Retina (tissue), 1 donor: ENCODE data around the gene ABITRAM.
"Not testable (repeated sequence)": the region's sequence is repeated elsewhere in the genome, so short reads cannot be mapped to it uniquely, and the experiment has no call there.

Experiments
- DNase-seq: peaks from one replicate; pipeline ENCODE4 v3.0.0-alpha.2; 2016

The ABITRAM gene, protein sequence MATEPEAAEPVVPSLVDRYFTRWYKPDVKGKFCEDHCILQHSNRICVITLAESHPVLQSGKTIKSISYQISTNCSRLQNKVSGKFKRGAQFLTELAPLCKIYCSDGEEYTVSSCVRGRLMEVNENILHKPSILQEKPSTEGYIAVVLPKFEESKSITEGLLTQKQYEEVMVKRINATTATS

GRCh38 chr9:108934323-108934893 lies at the start of gene ABITRAM:
Gene ABITRAM, plus strand, starts transcription at chr9:108934400. Its CDS starts 87 bp downstream, at chr9:108934487.
- peak; percentile 94 for DNase-seq

DNA sequence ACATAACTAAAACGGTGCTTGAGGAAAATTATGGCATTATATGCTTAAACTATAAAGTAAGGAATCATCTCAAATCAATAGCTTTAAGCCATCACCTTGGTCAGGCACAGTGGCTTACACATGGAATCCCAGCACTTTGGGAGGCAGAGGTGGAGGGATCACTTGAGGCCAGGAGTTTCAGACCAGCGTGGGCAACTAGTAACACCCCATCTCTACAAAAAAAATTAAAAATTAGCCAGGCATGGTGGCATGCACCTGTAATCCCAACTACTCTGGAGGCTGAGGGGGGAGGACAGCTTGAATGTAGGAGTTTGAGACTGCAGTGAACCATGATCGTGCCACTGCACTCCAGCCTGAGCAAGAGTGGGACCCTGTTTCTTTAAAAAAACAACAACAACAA lies 49.5 kb upstream of the ABITRAM start:
- no peak for DNase-seq

GRCh38 chr9:108885643-108886348 lies 48.4 kb upstream of the ABITRAM start:
- no peak for DNase-seq

GRCh38 chr9:108886594-108887271 lies 47.5 kb upstream of the ABITRAM start:
- DNase-seq = not testable (repeated sequence)

DNA sequence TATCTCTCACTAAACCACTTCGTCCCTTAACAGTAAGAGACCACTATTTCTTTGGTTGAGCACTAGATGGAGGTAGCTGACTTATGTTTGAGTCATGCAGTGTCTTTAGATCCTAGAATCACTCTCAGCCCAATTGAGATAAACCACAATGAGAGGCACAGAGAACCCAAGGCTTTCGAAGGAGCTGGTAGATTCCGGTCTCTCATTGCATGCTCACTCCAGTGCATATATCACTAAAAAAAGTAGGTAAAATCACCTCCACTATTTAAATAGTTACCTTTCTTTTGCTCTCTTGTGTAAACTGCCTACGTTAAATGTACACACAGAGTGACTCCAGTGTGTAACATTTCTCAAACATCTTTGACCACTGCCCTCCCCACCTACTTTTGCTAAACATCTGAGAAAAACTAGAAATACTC lies 44.5 kb upstream of the ABITRAM start:
- no peak for DNase-seq

GRCh38 chr9:108894225-108894997 lies 39.8 kb upstream of the ABITRAM start:
- no peak for DNase-seq

DNA sequence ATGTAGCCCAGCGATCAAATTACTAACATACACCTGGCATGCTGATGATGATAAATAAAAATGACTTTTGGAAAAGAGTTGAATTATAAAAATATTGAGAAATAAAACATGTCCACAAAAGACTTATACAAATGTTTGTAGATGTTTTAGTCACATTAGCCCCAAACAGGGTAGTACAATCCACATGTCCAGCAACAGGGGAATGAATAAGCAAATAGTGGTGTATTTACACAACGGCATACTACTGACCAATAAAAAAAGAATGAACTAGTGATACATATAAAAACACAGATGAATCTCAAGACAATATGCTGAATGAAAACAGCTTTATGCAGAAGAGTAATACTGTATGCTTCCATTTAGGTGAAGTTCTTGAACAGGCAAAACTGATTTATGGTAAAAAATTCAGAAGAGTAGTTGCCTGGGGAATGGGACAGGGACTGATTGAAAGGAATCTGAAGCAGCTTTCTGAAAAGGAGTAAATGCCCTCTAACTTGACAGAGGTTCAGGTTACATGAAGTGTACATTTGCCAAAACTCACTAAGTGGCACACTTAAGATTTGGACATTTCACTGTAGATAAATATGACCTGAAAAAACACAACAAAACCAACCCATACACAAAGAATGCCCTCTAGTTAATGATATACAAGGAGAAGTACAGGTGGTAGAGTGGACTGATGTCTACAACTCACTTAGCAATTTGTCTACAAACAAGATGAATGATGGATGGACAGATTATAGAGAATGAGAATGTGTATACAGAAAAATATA lies 36.7 kb upstream of the ABITRAM start:
- DNase-seq = no peak

DNA sequence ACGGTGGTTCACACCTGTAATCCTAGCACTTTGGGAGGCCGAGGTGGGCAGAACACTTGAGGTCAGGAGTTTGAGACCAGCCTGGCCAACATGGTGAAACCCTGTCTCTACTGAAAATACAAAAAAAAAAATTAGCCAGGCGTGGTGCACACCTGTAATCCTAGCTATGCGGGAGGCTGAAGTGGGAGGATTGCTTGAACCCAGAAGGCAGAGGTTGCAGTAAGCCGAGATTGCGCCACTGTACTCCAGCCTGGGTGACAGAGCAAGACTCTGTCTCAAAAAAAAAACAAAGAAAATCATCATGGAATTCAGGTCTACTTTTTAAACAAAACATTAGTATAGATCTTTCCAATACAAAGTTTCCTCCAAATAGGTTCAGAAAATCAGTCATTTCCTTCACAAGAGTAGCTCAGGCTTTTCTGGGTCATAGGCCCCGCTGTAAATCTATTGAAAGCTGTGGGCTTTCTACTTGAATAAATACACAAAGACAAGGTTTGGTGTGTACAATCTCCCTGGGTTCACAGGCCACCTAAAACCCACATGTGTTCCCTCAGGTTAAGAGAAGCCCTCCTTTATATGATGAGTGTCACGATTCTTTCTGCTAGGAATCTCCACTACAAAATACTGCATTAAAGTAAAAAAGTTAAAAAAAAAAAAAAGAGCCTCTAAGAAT lies 35.0 kb upstream of the ABITRAM start:
- DNase-seq = not testable (repeated sequence)

GRCh38 chr9:108900176-108900575 lies 34.0 kb upstream of the ABITRAM start:
- DNase-seq = no peak

DNA sequence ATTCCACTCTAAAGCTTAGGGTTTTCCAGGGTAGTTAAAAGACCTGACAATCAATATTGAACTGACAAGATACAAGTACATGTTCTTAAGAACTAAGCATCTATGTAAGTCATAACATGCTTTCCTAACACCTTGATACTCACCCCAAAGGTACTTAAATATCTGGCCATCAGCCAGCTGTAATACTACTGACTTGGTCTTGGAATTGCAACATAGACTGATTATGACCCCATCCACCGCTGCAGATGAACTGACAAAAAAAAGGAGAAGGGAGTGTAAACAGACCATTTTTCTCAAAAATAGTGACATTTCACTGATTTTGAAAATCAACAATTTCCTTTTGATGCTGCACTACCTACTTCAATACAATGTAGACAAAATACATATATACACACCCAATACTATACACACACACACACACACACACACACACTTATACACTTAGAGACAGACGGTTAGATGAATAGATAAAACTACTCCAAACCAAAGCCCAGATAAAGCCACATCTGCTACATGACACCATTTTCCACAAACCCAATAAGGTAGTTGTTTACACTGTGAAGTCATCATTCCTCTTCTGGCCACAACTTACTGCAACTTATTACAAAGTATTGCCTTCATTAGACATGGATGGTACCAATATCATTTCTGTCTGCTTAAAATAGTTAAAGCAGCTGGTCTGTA lies 30.6 kb upstream of the ABITRAM start:
- DNase-seq = no peak

DNA sequence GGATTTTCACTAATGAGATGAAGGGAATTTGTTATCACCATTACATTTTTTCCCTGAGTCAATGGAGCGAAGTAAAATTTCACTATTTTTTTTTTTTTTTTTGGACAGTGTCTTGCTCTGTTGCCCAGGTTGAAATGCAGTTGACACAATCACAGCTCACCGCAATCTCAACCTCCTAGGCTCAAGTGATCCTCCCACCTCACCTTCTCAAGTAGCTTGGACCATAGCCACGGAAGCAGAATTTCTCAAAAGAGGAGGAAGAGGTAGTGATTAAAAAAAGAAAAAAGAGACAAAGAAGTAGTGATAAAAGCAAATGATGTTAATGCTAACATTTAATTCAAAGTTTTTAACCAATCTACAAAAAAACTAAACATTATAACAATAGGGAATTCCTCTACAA lies 30.0 kb upstream of the ABITRAM start:
- no peak for DNase-seq

DNA sequence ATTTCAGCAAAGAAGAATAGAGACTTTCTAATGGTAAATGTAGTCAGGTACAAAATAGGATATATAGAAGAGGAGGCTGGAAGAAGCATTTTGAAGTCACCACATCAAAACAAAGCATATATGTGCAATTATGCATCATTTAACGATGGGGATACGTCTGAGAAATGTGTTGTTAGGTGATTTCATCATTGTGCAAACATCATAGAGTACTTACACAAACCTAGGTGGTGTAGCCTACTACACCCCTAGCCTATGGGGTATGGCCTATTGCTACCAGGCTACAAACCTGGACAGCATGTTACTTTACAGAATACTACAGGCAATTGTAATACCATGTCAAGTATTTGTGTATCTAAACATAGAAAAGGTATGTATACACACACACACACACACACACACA lies 28.7 kb upstream of the ABITRAM start:
- DNase-seq = no peak

DNA sequence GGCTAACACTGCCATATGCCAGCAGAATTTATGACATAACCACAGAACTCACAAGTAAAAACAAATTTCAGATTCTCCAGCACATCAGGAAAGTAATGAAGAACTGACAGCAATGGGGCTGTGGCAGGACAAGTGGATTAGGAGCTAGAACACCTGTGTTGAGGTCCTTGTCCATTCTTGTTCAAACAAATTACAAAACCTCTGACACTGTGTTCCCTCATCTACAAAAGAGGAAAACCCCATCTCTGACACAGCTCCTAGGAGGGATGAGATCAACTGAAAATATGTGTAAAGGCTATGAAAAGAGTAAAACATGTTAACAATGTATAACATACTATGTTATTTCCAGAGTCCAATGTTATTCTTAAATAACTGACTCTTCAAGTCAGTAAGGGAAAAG lies 23.8 kb upstream of the ABITRAM start:
- DNase-seq = no peak

- DNase-seq = no peak
Observed at GRCh38 chr9:108910914-108911313, 23.3 kb upstream of the ABITRAM start.

GRCh38 chr9:108911820-108912219 lies 22.4 kb upstream of the ABITRAM start:
- no peak for DNase-seq

DNA sequence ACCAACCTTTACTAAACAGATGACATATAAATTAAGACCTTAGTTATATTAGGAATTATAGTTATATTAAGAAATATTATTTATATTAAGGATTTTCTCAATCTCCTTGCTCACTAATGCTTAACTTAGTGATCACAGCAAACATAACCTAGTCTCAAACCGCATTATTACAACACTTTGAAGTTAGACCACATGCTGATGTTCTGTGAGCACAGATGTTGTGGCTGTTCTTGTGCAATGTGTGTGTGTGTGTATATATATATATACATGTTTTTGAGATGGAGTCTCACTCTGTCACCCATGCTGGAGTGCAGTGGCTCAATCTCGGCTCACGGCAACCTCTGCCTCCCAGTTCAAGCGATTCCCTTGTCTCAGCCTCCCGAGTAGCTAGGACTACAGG lies 20.8 kb upstream of the ABITRAM start:
- no peak for DNase-seq

GRCh38 chr9:108919517-108919916 lies 14.7 kb upstream of the ABITRAM start:
- no peak for DNase-seq

- not testable (repeated sequence) for DNase-seq
Observed at GRCh38 chr9:108920401-108920800, 13.8 kb upstream of the ABITRAM start.

DNA sequence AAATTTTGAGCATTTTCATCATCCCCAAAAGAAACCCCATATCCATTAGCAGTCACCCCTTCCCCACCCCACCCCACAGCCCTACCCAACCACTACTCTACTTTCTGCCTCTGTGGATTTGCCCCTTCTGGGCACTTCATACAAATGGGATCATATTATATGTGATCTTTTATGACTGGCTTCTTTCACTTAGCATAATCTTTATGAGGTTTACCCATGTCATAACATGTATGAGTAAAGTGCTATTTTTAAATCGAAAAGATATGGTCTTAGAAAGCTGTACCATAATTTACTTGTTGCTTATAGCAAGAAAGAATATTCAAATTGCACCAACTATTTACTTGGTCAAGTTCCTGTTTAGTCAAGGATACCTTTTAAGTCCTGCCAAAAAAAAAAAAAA lies 13.0 kb upstream of the ABITRAM start:
- no peak for DNase-seq

DNA sequence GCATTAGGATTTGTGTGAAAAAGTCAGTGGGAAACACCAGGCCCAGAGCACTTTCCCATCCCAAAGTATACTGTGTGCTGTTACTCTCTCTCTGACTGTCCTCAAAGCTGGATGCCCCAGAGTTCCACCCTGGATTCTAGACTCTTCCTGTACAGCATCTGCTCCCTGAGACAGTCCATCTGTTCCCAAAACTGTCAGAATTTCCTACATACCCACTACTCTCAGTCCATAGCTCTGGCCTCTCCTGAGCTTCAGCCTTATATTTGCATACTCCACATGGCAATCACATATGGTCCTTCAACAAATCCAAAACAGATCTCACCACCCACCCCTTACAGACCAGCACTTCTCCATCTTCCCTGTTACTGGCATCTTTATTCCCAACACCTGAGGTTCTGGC lies 9.7 kb upstream of the ABITRAM start:
- DNase-seq = no peak

- DNase-seq = no peak
Observed at GRCh38 chr9:108928386-108928785, 5.8 kb upstream of the ABITRAM start.
